GM19238 (cell line): ENCODE results near the gene SOX18.
"Not testable (repeated sequence)": the region's sequence is repeated elsewhere in the genome, so short reads cannot be mapped to it uniquely, and the experiment has no call there.

Source experiments
- DNase-seq: peaks from one replicate; pipeline ENCODE4 v3.0.0; 2011; ENCODE audit warnings: low spot score; ENCODE audit not compliant: insufficient read length

The SOX18 gene

DNA sequence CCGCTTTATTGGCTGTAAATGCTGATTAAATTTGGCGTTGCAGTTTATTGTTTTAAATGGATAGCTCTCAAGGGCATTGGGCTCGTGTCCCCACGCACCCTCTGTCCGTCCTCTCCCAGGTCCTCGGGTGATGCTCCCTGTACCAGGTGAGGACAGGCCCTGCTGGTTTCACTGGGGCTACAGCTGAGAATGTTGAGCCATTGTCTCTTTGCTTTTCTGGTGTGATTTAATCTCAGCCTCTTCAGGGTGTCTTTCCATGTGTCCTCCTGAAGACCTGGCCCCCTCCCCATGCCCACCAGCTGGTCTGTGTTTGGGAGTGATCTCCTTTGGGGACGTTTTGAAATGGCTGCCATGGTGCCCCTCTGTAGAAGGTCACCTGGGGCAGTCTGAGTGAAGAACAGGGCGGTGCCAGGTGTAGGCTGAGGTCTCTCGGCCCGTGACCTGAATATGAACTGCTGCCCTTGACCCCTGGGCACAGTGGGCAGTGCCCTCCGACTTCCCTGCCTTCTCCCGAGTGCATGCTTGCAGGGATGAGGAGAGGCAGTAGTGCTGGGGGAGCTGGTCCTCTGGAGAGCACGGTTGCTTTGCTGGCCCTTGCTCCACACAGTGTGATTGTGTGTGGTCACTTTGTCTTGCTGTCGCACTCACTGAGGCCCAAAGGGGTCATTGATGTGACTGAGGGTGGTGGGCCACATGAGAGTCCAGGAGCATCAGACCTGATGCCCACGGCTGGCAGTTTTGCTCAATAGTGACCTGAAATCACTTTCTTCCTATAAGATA lies 25.9 kb downstream of the SOX18 start:
- DNase-seq, result no peak

DNA sequence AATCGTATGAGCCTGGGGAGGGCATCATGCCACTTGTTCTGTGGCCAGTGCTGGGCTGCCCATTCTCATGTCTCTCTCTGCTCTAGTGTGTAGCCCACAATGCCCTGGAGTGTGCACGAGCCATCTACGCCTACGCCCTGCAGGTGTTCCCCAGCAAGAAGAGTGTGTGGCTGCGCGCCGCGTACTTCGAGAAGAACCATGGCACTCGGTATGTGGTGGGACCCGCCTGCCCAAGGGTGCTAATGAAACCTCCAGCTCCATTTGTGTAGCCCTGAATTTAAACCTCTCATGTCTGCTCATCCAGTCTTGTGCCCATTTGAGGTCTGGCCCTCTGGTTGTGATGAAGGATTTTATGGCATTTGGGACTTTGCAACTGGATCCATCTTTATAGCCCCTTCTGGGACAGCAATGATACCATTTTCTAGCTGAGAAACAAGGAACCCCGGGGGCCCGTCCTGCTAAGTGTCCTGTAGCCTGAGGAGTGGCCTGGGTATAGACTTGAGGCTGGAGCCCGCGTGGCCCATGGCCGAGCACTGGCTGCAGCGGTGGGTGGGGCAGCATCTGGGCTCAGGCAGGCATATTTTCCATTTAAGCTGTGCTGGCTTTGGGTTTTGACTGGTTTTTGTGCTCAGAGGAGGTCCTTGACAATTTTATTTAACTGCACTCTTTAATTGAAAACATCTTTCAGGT lies 26.6 kb downstream of the SOX18 start:
- no peak for DNase-seq

DNA sequence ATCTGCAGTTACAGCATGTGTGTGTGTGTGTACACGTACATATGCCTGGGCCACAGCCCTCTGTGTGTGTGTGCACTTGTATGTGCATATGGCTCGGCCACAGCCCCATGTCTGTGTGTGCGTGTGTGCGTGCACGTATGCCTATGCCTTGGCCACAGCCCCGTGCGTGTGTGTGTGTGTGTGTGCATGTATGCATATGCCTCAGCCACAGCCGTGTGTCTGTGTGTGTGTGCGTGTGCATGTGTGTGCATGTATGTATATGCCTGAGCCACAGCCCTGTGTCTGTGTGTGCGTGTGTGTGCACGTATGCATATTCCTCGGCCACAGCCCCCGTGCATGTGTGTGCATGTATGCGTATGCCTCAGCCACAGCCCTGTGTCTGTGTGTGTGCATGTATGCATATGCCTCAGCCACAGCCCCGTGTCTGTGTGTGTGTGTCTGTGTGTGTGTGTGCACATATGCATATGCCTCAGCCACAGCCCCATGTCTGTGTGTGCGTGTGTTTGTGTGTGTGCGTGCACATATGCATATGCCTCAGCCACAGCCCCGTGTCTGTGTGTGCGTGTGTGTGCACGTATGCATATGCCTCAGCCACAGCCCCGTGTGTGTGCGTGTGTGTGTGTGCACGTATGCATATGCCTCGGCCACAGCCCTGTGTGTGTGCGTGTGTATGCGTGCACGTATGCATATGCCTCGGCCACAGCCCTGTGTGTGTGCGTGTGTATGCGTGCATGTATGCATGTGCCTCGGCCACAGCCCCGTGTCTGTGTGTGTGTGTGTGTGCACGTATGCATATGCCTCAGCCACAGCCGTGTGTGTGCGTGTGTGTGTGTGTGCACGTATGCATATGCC lies 28.1 kb downstream of the SOX18 start:
- DNase-seq, result no peak

DNA sequence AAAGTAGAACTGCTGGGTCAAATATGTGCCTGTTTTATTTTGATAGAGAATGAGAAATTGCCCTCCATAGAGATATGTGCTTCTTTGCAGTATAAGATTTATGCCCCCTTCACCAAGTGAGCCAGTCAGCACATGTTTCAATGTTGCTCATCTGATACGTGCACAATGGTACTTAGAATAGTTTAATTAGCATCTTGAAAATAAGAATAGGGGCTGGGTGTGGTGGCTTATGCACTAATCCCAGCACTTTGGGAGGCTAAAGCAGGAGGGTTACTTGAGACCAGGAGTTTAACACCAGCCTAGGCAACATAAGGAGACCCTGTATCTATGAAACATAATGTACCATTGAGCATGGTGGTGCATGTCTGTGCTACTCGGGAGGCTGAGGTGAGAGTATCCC lies 33.8 kb downstream of the SOX18 start:
- no peak for DNase-seq

DNA sequence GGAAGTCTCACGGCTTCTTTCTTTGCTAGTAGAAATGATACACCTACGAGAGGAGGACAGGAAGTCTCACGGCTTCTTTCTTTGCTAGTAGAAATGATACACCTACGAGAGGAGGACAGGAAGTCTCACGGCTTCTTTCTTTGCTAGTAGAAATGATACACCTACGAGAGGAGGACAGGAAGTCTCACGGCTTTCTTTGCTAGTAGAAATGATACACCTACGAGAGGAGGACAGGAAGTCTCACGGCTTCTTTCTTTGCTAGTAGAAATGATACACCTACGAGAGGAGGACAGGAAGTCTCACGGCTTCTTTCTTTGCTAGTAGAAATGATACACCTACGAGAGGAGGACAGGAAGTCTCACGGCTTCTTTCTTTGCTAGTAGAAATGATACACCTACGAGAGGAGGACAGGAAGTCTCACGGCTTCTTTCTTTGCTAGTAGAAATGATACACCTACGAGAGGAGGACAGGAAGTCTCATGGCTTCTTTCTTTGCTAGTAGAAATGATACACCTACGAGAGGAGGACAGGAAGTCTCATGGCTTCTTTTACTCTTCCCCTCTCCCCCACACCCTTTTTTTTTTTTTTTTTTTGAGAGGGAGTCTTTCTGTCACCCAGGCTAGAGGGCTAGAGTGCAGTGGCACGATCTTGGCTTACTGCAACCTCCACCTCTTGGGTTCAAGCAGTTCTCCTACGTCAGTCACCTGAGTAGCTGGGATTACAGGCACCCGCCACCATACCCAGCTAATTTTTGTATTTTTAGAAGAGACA lies 36.9 kb downstream of the SOX18 start:
- DNase-seq, result not testable (repeated sequence)

DNA sequence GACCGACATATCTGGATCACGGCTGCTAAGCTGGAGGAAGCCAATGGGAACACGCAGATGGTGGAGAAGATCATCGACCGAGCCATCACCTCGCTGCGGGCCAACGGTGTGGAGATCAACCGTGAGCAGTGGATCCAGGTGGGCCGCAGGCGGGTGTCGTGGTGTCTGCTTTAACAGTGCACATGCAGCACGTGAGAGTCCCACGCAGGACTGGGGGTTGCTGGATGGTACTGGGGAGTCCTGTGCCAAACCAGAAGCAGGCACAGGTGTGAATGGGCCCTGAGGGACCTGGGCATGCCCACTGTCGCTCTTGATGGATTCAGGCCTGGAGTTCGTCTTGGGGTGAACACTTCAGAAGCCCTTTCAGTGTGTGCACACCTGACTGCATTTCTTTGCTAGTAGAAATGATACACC lies 38.1 kb downstream of the SOX18 start:
- no peak for DNase-seq

DNA sequence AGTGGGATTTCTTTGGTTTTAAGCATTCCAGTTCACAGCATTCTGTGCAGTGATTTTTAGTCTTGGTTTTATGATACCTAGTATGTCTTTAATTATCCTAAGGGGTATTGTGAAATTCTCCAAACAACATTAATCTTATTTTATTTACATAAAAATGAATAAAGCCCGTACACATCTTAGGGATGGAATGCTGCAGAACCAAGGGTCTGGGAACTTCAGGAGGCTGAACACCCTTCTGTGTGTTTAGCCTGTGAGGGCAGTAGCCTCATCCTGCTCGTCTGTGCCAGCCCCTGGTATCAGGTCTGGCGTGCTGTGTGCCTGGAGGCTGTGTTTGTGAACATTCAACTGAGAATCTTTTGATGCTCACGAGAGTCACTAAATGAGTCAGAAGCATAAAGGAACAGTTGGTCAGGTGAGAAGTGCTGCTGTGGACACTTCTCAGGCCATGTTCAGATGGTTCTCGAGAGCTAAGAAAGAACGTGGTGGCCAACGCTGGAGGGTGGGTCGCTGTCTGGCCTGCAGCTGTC lies 38.7 kb downstream of the SOX18 start:
- no peak for DNase-seq

DNA sequence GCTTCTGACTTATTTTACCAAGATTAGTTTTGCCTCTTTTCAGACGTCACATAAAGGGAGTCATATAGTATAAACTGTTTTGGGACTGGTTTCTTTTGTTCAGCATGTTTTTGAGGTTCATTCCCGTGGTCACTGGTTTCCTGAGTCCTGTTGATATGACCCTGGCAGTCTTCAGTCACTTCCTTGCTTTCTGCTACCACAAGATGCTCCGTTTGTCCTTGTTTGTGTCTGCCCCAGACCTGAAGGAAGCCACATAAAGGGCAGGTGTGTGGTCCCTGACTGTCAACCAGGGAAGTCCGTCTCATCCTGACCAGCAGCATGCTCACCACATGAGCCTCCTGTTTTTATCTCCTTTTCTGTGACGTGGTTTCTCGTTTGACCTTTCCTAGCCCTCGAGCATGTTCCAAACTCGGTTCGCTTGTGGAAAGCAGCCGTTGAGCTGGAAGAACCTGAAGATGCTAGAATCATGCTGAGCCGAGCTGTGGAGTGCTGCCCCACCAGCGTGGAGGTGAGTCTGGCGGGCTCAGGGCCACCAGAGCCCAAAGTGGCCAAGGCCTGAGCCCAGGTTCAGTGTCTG lies 39.5 kb downstream of the SOX18 start:
- no peak for DNase-seq

DNA sequence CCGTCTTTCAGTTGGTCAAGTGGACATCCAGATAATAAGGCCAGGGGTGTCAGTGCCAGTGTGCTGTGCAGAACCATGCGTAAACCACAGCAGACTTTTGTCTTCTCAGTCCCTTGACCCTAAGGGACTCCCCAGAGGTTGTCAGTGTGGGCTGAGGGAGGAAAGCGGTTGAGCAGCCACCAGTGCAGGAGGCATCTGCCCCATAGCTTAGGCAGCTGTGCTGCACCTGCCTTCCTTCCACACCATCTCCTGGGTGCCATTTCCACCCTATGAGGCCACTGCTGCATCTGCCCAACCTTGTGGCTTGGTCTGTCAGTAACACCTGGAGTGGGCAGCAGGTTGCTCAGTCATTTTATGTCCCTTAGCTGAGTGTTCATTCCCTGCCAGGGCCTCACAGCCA lies 42.5 kb downstream of the SOX18 start:
- DNase-seq, result no peak

DNA sequence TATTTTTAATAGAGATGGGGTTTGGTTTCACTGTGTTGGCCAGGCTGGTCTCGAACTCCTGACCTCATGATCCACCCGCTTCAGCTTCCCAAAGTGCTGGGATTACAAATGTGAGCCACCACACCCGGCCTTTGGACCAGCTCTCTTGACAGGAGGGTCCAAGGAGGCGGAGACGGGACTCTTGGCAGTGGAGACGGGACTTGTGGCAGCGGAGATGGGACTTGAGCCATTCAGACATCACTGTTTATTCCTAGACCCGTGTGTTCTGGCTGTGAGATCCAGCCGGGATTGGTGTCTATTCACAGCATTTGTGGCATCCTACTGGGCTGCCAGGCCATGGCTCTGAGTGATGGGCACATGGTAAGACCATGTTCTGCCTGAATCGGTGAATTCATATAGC lies 42.9 kb downstream of the SOX18 start:
- no peak for DNase-seq

DNA sequence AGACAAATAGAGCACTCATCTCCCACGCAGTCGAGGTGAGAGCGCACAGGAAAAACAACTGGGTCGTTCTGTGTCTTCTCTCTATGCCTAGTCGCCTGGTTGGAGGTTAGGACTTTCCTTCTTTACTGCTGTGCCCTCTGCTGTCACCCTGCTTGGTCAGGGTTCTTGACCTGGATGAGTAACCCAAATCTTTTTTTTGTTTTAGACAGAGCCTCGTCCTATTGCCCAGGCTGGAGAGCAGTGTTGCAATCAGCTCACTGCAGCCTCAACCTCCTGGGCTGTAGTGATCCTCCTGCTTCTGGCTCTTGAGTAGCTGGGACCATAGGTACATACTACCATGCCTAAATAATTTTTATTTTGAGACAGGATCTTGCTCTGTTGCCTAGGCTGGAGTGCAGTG lies 44.0 kb downstream of the SOX18 start:
- no peak for DNase-seq

DNA sequence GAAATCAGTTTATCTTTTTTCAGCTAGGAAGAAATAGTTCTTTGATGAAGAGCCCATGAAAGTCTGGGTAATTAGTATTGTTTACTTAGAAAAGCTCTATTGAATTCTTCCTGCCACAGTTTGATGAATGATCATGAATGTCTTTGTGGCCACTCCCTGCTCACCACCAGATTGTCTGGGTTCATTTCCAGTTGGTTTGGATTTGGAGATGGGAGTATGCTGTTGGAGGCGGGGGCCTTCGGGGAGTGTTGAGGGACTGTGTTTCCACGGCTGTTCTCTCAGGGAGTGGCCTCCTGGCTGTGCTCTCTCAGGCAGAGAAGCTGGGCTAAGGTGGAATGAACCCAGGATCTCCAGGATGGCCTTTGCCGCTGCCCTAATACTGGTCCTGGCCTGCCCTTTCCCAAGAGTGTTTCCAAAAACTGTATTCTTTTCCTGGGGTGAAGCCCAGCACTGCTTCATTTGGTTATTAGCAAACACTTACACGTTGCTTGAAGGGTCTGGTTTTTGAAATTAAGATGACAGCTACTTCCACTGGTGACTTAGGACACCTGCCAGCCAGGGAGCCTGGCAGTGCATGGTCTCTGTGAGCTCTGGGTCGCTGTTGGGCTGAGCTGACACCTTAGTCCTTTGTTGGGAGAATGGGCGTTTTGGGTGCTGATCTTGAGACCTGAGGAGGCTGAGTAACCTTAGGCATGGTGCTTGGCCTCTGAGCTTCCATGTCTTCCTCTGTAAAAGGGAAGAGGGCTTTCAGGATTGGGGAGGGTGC lies 45.3 kb downstream of the SOX18 start:
- no peak for DNase-seq

DNA sequence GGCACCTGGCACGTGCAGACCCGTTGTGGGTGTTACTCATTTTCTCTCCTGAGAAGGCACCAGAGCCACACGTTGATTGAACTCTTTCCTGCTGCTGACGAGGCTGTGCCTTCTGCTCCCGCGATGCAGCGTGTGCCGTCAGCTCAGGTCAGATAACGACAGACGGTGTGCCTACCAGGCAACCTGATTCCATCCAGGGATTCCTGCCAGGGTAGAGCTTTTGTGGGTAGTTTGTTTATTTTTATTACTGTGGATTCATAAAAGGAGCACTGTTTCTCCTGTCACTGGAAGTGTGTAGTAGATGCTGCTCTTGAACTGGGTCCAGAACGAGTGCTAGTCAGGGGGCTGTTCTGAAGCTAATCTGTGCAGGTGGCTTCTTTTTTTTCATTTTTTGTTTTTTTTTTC lies 47.8 kb downstream of the SOX18 start:
- no peak for DNase-seq

DNA sequence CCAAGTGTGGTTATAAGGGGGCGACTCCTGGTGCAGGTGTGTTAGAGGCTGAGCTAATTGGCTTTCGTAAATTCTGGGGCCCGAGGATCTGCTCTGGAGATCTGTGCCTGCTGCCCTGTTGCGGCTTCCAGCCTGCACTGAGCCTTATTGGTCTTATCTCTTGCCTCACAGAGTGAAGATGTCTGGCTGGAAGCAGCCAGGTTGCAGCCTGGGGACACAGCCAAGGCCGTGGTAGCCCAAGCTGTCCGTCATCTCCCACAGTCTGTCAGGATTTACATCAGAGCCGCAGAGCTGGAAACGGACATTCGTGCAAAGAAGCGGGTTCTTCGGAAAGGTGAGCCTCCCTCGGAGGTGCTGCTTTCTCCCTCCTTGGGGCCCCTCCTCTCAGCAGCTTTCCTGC lies 48.5 kb downstream of the SOX18 start:
- no peak for DNase-seq
